Stomach (tissue), 9 donors: ENCODE results near the gene TKTL1. TPM values are rescaled to one million over a fixed set of nuclear protein-coding genes. Genes with fewer than 3 reads are reported as not detected.

Experiments
- DNase-seq, 2 donors: peaks; one replicate each; pipeline versions ENCODE4 v3.0.0 to v3.0.0-alpha.2; 2013 to 2019
- H3K27ac ChIP-seq, 5 donors: fragments of 200-600 bp in 4 of 5; sonication (generic) in 4 of 5; one replicate each; pipeline ENCODE4 v1.5.1; 2013 to 2019; ENCODE audit warnings: mild to moderate bottlenecking in 1 of 5, moderate library complexity in 1 of 5
- H3K27me3 ChIP-seq, 3 donors: fragments of 200-600 bp; sonication (generic); one replicate each; pipeline ENCODE4 v1.5.1; 2017 to 2019; ENCODE audit warnings: mixed run types in 1 of 3
- H3K36me3 ChIP-seq, 4 donors: fragments of 200-600 bp; sonication (generic); 1 replicate in 3 of 4; 2 replicates in 1 of 4; pipeline ENCODE4 v1.5.1; 2016 to 2019
- H3K4me1 ChIP-seq, 4 donors: fragments of 200-600 bp; sonication (generic); one replicate each; pipeline ENCODE4 v1.5.1; 2016 to 2019
- H3K4me3 ChIP-seq, 4 donors: fragments of 200-600 bp; sonication (generic) in 3 of 4; one replicate each; pipeline ENCODE4 v1.5.1; 2016 to 2019; ENCODE audit warnings: mild to moderate bottlenecking in 1 of 4
- H3K9me3 ChIP-seq, 4 donors: fragments of 200-600 bp; sonication (generic); one replicate each; pipeline ENCODE4 v1.5.1; 2016 to 2019
- EP300 ChIP-seq: sonication (generic); formaldehyde crosslinking; IDR thresholded peaks from one replicate; pipeline ENCODE4 v1.6.1; 2017; ENCODE audit warnings: antibody characterized with exemption
- POLR2A ChIP-seq, 4 donors: fragments of 450-650 bp; IDR thresholded peaks; one replicate each; pipeline ENCODE4 v1.6.1; 2016; ENCODE audit warnings: antibody characterized with exemption in 4 of 4, control low read depth in 2 of 4, mild to moderate bottlenecking in 1 of 4, moderate library complexity in 1 of 4
- POLR2AphosphoS5 ChIP-seq, 3 donors: sonication (generic); formaldehyde crosslinking; IDR thresholded peaks; one replicate each; pipeline ENCODE4 v1.6.1; 2016; ENCODE audit warnings: antibody characterized with exemption in 3 of 3
- WGBS, 5 donors: extraction: QIAGEN DNeasy Blood & Tissue Kit in 3 of 5; methylation state at CpG; one replicate each; pipeline versions ENCODE4 v1.1.5 to v1.1.7; 2013 to 2018; 5-methylcytosine and 5-hydroxymethylcytosine counted together
- intact Hi-C: fragments of 100-400 bp; cut with DNase I; formaldehyde crosslinking; loops from one replicate; pipeline ENCODE4 v1.15.1; 2023; ENCODE audit warnings: low total_unique reads
- polyA plus RNA-seq, 3 donors: library from polyadenylated mRNA; stranded (reverse); fragments of 200-250 nt; gene quantifications; one replicate each; pipeline ENCODE4 v1.2.3, GENCODE V29; 2013
- total RNA-seq, 5 donors: library from RNA; depleted of rRNA; stranded (reverse); fragments of >200 nt; gene quantifications; one replicate each; pipeline versions ENCODE4 v1.1.0 to v1.2.3, GENCODE V29; 2014 to 2016
- TF ChIP-seq, protein P1 (sequence below), 7 experiments: fragments of 450-650 bp in 4 of 7; fragments of 200-600 bp in 3 of 7; sonication (generic) in 3 of 7; IDR thresholded peaks; one replicate each; pipeline ENCODE4 v1.5.1; 2016 to 2019; ENCODE audit warnings: antibody characterized with exemption in 7 of 7, control low read depth in 2 of 7, mild to moderate bottlenecking in 1 of 7
- donor health status: healthy with polysubstance abuse.
- donor health status: Bipolar disorder and iron deficiency.
- donor health status: healthy.

The TKTL1 gene
- total and polyA plus RNA-seq, 8 donors, result not detected

DNA sequence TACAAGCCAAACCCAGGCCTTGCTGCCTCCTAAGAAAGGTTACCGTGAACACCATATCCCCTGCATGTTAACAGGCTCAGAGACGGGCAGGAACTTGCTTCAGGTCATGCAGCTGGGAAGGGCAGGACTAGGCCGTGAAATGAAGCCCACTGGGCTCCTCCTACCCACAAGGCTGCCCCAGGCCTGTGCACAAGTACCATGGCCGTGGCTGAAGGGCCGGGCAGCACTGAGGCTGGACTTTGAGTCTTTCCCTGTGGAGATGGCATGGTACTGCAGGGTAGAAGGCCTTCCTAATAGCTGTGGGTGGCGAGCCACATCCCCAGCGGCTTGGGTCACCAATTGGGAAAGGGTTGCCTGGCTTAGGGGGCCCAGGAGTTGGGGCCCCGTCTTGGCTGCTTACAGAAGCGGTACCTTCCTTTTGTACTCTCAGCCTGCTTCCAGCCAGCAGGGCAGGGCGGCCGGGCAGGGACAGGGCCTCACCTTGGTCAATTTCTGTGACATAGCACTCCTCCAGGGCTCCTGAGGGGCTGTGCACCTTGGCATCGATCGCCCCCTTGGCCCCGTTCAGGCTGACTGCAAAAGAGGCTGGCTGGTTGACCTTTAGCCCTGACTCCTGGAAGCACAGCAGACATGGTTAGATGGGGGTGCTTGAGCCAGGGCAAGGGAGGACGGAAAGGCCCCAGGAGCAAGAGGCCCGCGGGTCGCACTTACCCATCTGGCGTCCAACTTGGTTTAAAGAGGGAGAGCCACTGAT, 55.0 kb downstream of the TKTL1 start:
- no peaks in the 10 kb centered on the region for H3K9me3 ChIP-seq
- H3K4me1 ChIP-seq, result peaks cover 0 to 18% (median 5%) of the 10 kb centered on the region in 4 donors
- H3K27ac ChIP-seq, result peak overlapping the region in 2 of 5 donors; percentile 34 to 48
- TF ChIP-seq POLR2AphosphoS5 (IDR thresholded peaks at IDR 0.05) (no peak), POLR2A (IDR thresholded peaks at IDR 0.05) (no peak), EP300 (no peak)
- TF ChIP-seq, protein P1, sequence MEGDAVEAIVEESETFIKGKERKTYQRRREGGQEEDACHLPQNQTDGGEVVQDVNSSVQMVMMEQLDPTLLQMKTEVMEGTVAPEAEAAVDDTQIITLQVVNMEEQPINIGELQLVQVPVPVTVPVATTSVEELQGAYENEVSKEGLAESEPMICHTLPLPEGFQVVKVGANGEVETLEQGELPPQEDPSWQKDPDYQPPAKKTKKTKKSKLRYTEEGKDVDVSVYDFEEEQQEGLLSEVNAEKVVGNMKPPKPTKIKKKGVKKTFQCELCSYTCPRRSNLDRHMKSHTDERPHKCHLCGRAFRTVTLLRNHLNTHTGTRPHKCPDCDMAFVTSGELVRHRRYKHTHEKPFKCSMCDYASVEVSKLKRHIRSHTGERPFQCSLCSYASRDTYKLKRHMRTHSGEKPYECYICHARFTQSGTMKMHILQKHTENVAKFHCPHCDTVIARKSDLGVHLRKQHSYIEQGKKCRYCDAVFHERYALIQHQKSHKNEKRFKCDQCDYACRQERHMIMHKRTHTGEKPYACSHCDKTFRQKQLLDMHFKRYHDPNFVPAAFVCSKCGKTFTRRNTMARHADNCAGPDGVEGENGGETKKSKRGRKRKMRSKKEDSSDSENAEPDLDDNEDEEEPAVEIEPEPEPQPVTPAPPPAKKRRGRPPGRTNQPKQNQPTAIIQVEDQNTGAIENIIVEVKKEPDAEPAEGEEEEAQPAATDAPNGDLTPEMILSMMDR (IDR thresholded peaks at IDR 0.05), result no peak
- WGBS, 5 donors, result 66 to 81% (median 70%) methylated on average over 8 to 19 of the region's 19 CpGs
- H3K36me3 ChIP-seq, result peaks cover 24 to 76% (median 73%) of the 10 kb centered on the region in 4 donors
- no peak overlapping the region for H3K4me3 ChIP-seq
- H3K27me3 ChIP-seq, result no peaks in the 10 kb centered on the region
- DNase-seq, result no peak
- intact Hi-C loops, result no loop called here

DNA sequence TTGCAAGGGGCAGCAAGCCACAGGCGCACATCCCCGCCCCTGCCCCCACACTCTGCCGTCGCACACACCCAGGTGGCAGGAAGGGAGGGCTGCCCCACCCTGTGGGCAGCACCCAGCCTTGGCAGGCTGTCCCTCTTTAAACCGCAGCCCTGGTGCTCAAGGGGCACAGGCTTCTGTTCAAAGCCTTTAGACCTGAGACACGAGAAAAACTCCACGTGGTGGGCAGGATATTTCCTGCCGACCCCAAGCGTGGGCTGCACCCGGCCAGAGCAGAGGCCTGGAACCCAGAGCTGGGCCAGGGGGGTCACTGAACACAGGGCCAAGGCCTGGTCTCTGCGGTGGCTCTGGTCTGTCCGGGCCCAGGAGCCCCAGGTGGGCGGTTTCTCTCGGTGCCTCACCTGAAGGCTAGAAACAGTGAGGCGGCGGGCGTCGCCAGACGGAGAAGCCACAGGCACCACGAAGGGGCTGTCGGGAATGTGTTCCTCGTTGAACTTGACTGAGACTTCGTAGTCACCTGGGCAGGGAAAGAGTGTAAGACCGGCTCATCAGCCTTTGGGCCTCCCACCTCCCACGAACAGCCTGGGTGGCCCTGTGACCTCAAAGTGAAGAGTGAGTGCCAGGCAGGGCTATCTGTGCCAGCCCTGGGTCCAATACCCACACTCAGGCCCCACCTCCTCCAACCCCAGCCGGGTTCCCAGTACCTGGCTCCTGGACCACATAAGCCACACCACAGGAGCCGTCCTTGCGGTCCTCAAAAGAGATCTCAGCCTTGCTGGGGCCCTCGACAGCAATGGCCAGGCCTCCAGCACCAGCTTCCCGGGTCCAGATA, 55.8 kb downstream of the TKTL1 start:
- 54 to 66% (median 57%) methylated on average over 19 to 30 of the region's 30 CpGs for WGBS, 5 donors
- no peak for TF ChIP-seq EP300
- no peak for TF ChIP-seq POLR2AphosphoS5 (IDR thresholded peaks at IDR 0.05)
- Histone ChIP-seq H3K9me3 (no peaks in the 10 kb centered on the region), H3K27me3 (no peaks in the 10 kb centered on the region), H3K4me1 (peaks cover 0 to 18% (median 5%) of the 10 kb centered on the region in 4 donors), H3K4me3 (no peak overlapping the region), H3K27ac (peak overlapping the region in 3 of 5 donors; percentile 1 to 48 (median 34)), H3K36me3 (peaks cover 24 to 84% (median 80%) of the 10 kb centered on the region in 4 donors)
- intact Hi-C loops, result no loop called here
- no peak for DNase-seq

DNA sequence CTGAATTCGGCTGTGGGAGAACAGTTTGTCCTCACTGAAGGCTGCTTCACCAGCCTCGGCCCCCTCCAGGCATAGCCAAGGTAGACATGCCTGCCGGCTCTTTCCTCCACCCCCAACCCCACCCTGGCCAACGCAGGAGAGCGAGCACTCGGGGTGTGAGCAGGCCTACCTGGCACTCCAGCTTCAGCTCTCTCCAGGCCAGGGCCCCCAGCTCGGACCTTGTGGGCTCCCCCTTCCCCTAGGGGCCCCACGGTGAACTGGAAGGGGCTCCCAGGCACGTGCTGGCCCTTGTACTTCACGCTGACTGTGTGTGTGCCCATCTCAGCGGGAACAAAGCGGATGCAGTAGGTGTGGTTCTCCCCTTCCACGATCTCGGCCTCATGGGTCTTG, 56.4 kb downstream of the TKTL1 start:
- intact Hi-C loops, result no loop called here
- H3K36me3 ChIP-seq, result peaks cover 25 to 90% (median 86%) of the 10 kb centered on the region in 4 donors
- no peaks in the 10 kb centered on the region for H3K9me3 ChIP-seq
- peaks cover 0 to 18% (median 5%) of the 10 kb centered on the region in 4 donors for H3K4me1 ChIP-seq
- no peak overlapping the region for H3K4me3 ChIP-seq
- TF ChIP-seq POLR2A (IDR thresholded peaks at IDR 0.05) (no peak), POLR2AphosphoS5 (IDR thresholded peaks at IDR 0.05) (no peak), EP300 (no peak)
- TF ChIP-seq, protein P1 (IDR thresholded peaks at IDR 0.05), result no peak
- no peak for DNase-seq
- peak overlapping the region in 3 of 5 donors; percentile 1 to 48 (median 34) for H3K27ac ChIP-seq
- WGBS, 5 donors, result 61 to 82% (median 80%) methylated on average over 6 to 14 of the region's 14 CpGs
- H3K27me3 ChIP-seq, result no peaks in the 10 kb centered on the region

DNA sequence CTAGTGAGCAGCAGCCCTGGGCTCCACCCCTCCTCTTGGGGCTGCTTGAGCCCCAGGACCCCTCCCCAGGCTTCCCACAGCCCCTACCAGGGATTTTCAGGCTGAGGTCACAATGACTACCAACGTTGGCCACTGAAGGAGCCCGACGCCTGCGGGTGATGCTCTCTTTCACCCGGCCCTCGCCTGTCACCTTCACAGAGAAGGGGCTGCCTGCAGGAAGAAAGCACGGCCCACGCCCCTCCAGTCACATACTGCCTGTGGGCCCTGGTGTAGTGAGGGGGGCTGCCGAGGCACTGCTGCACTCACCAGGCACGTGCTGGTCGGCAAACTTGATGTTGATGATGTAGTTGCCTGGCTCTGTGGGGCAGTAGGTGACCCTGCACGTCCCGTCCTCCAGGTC, 56.9 kb downstream of the TKTL1 start:
- Histone ChIP-seq H3K9me3 (no peaks in the 10 kb centered on the region), H3K4me3 (no peak overlapping the region), H3K36me3 (peaks cover 30 to 94% (median 91%) of the 10 kb centered on the region in 4 donors), H3K27ac (peak overlapping the region in 2 of 5 donors; percentile 34 to 48), H3K4me1 (peaks cover 0 to 15% (median 5%) of the 10 kb centered on the region in 4 donors), H3K27me3 (no peaks in the 10 kb centered on the region)
- 60 to 90% (median 83%) methylated on average over 1 to 13 of the region's 13 CpGs for WGBS, 5 donors
- intact Hi-C loops, result no loop called here
- no peak for TF ChIP-seq POLR2AphosphoS5 (IDR thresholded peaks at IDR 0.05)
- DNase-seq, result no peak

DNA sequence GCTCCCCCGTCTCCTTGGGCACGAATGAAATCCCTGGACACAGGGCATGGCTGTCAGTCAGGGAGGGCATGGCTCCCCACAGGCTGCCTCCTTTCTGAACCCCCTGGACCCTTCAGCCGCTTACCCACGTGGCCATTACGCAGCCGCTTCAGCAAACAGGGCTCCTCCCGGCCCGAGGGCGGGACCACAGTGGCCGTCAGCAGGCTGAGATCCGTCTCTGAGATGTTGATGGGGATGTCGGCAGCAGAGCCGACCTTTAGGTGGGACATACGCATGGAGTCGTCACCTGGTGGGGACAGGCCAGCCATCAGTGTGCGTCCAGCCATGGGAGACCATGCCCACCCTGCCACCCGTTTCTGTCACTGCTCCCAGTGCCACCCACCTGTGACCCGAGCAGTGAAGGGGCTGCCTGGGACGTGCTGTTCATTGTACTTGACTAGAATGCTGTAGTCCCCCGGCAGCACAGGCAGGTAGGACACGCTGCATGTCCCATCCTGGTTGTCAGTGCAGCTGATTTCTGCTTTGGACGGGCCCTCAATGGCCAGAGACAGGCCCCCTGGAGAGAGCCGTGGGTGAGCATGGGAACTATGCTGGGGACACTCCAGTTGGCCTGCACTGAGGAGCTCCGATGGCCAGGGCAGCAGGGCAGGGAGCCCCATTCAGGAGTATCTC, 57.7 kb downstream of the TKTL1 start:
- no peaks in the 10 kb centered on the region for H3K27me3 ChIP-seq
- H3K4me3 ChIP-seq, result no peak overlapping the region
- H3K9me3 ChIP-seq, result no peaks in the 10 kb centered on the region
- intact Hi-C loops, result no loop called here
- DNase-seq, result no peak
- 85 to 92% (median 89%) methylated on average over 7 to 24 of the region's 24 CpGs for WGBS, 5 donors
- peaks cover 34 to 100% (median 98%) of the 10 kb centered on the region in 4 donors for H3K36me3 ChIP-seq
- peak overlapping the region in 2 of 5 donors; percentile 7 to 53 for H3K27ac ChIP-seq
- H3K4me1 ChIP-seq, result peaks cover 0 to 14% (median 5%) of the 10 kb centered on the region in 4 donors
- TF ChIP-seq EP300 (no peak), POLR2A (IDR thresholded peaks at IDR 0.05) (no peak), POLR2AphosphoS5 (IDR thresholded peaks at IDR 0.05) (no peak)
- TF ChIP-seq, protein P1 (IDR thresholded peaks at IDR 0.05), result no peak
